Esophagus squamous epithelium (tissue), 4 donors: ENCODE data around the gene RBMS3.

ENCODE experiments used
- CTCF ChIP-seq, 6 experiments: fragments of 450-650 bp in 4 of 6; fragments of 200-600 bp in 2 of 6; sonication (generic) in 2 of 6; IDR thresholded peaks; one replicate each; pipeline ENCODE4 v1.5.1; 2016 to 2019; ENCODE audit warnings: antibody characterized with exemption in 6 of 6, mild to moderate bottlenecking in 4 of 6, moderate library complexity in 4 of 6
- POLR2A ChIP-seq, 4 donors: fragments of 450-650 bp; IDR thresholded peaks; one replicate each; pipeline ENCODE4 v1.6.1; 2017; ENCODE audit warnings: antibody characterized with exemption in 4 of 4, mild to moderate bottlenecking in 4 of 4, moderate library complexity in 3 of 4

- TF ChIP-seq CTCF (IDR thresholded peaks at IDR 0.05) (no peak), POLR2A (IDR thresholded peaks at IDR 0.05) (no peak)
Observed at GRCh38 chr3:29293421-29293820, 12.6 kb downstream of the RBMS3 start.
